Measurements from ENCODE around the gene SRRM4.

SRRM4 gene

GRCh38 chr12:118981285-118982211 is at the start of gene SRRM4:
TSS of gene SRRM4 (plus strand) at chr12:118981541. CDS start at chr12:118981883, 342 bp downstream.
- Histone ChIP-seq H3K4me3 (no peak within 1 kb of the TSS), H3K27ac (no peak within 1 kb of the TSS)

GRCh38 chr12:118946256-118946655 is 35.1 kb upstream of the SRRM4 start:
- Histone ChIP-seq H3K4me3 (no peak overlapping the region), H3K27ac (no peak overlapping the region)

- H3K27ac ChIP-seq: no peak overlapping the region
- H3K4me3 ChIP-seq: no peak overlapping the region
These were observed 22.8 kb upstream of the SRRM4 start for GRCh38 chr12:118958520-118958919.

GRCh38 chr12:118959348-118959747 is 22.0 kb upstream of the SRRM4 start:
- Histone ChIP-seq H3K27ac (no peak overlapping the region), H3K4me3 (no peak overlapping the region)

- no peak overlapping the region for H3K4me3 ChIP-seq
- no peak overlapping the region for H3K27ac ChIP-seq
These were observed 21.3 kb upstream of the SRRM4 start for GRCh38 chr12:118959985-118960560.

GRCh38 chr12:118960865-118961264 is 20.5 kb upstream of the SRRM4 start:
- no peak overlapping the region for H3K27ac ChIP-seq
- H3K4me3 ChIP-seq: no peak overlapping the region

GRCh38 chr12:118964988-118965387 is 16.4 kb upstream of the SRRM4 start:
- no peak overlapping the region for H3K27ac ChIP-seq

GRCh38 chr12:118970856-118971255 is 10.5 kb upstream of the SRRM4 start:
- H3K27ac ChIP-seq: no peak overlapping the region
- H3K4me3 ChIP-seq: no peak overlapping the region

More at GRCh38 chr12:118964988-118965387, 16.4 kb upstream of the SRRM4 start:
- no peak overlapping the region for H3K4me3 ChIP-seq

GRCh38 chr12:118972982-118973381 is 8.4 kb upstream of the SRRM4 start:
- no peak overlapping the region for H3K27ac ChIP-seq

GRCh38 chr12:118979763-118980406 is 1.5 kb upstream of the SRRM4 start:
- no peak overlapping the region for H3K27ac ChIP-seq
- H3K4me3 ChIP-seq: no peak overlapping the region

More at GRCh38 chr12:118972982-118973381, 8.4 kb upstream of the SRRM4 start:
- H3K4me3 ChIP-seq: no peak overlapping the region

- Histone ChIP-seq H3K27ac (no peak overlapping the region), H3K4me3 (no peak overlapping the region)
These were observed 830 bp upstream of the SRRM4 start for GRCh38 chr12:118980407-118981014.

- Histone ChIP-seq H3K27ac (no peak overlapping the region), H3K4me3 (no peak overlapping the region)
These were observed 961 bp downstream of the SRRM4 start for GRCh38 chr12:118982302-118982701.

GRCh38 chr12:118982984-118983761 is 1.8 kb downstream of the SRRM4 start:
- no peak overlapping the region for H3K27ac ChIP-seq
- H3K4me3 ChIP-seq: no peak overlapping the region

GRCh38 chr12:118984161-118984943 is 3.0 kb downstream of the SRRM4 start:
- H3K27ac ChIP-seq: no peak overlapping the region
- no peak overlapping the region for H3K4me3 ChIP-seq

GRCh38 chr12:118986050-118986449 is 4.7 kb downstream of the SRRM4 start:
- Histone ChIP-seq H3K27ac (no peak overlapping the region), H3K4me3 (no peak overlapping the region)

- Histone ChIP-seq H3K4me3 (no peak overlapping the region), H3K27ac (no peak overlapping the region)
These were observed 17.8 kb downstream of the SRRM4 start for GRCh38 chr12:118999107-118999506.

- Histone ChIP-seq H3K4me3 (no peak overlapping the region), H3K27ac (no peak overlapping the region)
These were observed 23.7 kb downstream of the SRRM4 start for GRCh38 chr12:119005085-119005484.

GRCh38 chr12:119005913-119006312 is 24.6 kb downstream of the SRRM4 start:
- Histone ChIP-seq H3K27ac (no peak overlapping the region), H3K4me3 (no peak overlapping the region)

- H3K4me3 ChIP-seq: no peak overlapping the region
These were observed 25.4 kb downstream of the SRRM4 start for GRCh38 chr12:119006746-119007145.

More at GRCh38 chr12:119006746-119007145, 25.4 kb downstream of the SRRM4 start:
- no peak overlapping the region for H3K27ac ChIP-seq

Data from skin epidermis (tissue), 12 donors.